Activated CD4-positive, CD25-positive, alpha-beta regulatory T cell treated with anti-CD3 and anti-CD28 coated beads, Interleukin-2, amount 50 U/mL, for 24 hours (primary cell): ENCODE measurements around the gene POLR3K.

Experiments used
- ATAC-seq, 2 donors: fragments of 150-1000 bp; cut with Tn5 transposase; one replicate each; pipeline ENCODE4 v1.10.0; 2021; ENCODE audit warnings: mild to moderate bottlenecking in 1 of 2, moderate library complexity in 1 of 2

POLR3K gene

GRCh38 chr16:53346-54236 lies at the start of gene POLR3K, which contains the start of gene SNRNP25:
Gene POLR3K, minus strand, starts transcription at chr16:53608. Its CDS starts 22 bp downstream, at chr16:53586.
Gene SNRNP25, plus strand, starts transcription at chr16:53828. Its CDS starts 189 bp downstream, at chr16:54017.
- peak; percentile 97 to 98 for ATAC-seq

- no peak for ATAC-seq
Measured at GRCh38 chr16:102060-102855, 48.9 kb upstream of the POLR3K start.

GRCh38 chr16:101586-101985 lies 48.2 kb upstream of the POLR3K start:
- no peak for ATAC-seq

- ATAC-seq, result no peak
Measured at GRCh38 chr16:100989-101388, 47.6 kb upstream of the POLR3K start.

- no peak for ATAC-seq
Measured at GRCh38 chr16:97822-98221, 44.4 kb upstream of the POLR3K start.

- ATAC-seq, result peak; percentile 94 to 95
Measured at GRCh38 chr16:96935-97381, 43.5 kb upstream of the POLR3K start.

GRCh38 chr16:94918-95265 lies 41.5 kb upstream of the POLR3K start:
- ATAC-seq, result no peak

- no peak for ATAC-seq
Measured at GRCh38 chr16:92431-93339, 39.3 kb upstream of the POLR3K start.

GRCh38 chr16:91484-91883 lies 38.1 kb upstream of the POLR3K start:
- no peak for ATAC-seq

- ATAC-seq, result no peak
Measured at GRCh38 chr16:89391-90302, 36.2 kb upstream of the POLR3K start.

- ATAC-seq, result no peak
Measured at GRCh38 chr16:88613-89012, 35.2 kb upstream of the POLR3K start.

- ATAC-seq, result no peak
Measured at GRCh38 chr16:86483-86952, 33.1 kb upstream of the POLR3K start.

GRCh38 chr16:85865-86264 lies 32.5 kb upstream of the POLR3K start:
- ATAC-seq, result no peak

GRCh38 chr16:85407-85782 lies 32.0 kb upstream of the POLR3K start:
- no peak for ATAC-seq

GRCh38 chr16:84718-85406 lies 31.5 kb upstream of the POLR3K start:
- ATAC-seq, result peak; percentile 82 to 86

GRCh38 chr16:83781-84615 lies 30.6 kb upstream of the POLR3K start:
- no peak for ATAC-seq

GRCh38 chr16:83060-83603 lies 29.7 kb upstream of the POLR3K start:
- ATAC-seq, result no peak

GRCh38 chr16:79151-80054 lies 26.0 kb upstream of the POLR3K start:
- ATAC-seq, result no peak
